Measurements from ENCODE around the gene SLC17A8. TPM values are rescaled to one million over a fixed set of nuclear protein-coding genes. Genes with fewer than 3 reads are reported as not detected.
"Not testable (repeated sequence)": the region's sequence is repeated elsewhere in the genome, so short reads cannot be mapped to it uniquely, and the experiment has no call there.

Gene SLC17A8
- total RNA-seq: not detected

- Histone ChIP-seq H3K9me3 (no peaks in the 10 kb centered on the region), H3K4me1 (no peaks in the 10 kb centered on the region), H3K4me3 (no peak within 1 kb of the TSS), H3K27ac (no peak within 1 kb of the TSS), H3K27me3 (peaks cover 0 to 35% (median 0%) of the 10 kb centered on the region in 4 donors), H3K36me3 (no peaks in the 10 kb centered on the region)
- intact Hi-C loops (cut with DNase I): no loop called here
- DNase-seq: no peak
- WGBS, 2 donors: 12 to 19% methylated on average over 10 to 13 of the region's 13 CpGs
- TF ChIP-seq CTCF (IDR thresholded peaks at IDR 0.05) (no peak), POLR2A (IDR thresholded peaks at IDR 0.05) (no peak)
These were observed at the start of gene SLC17A8 for GRCh38 chr12:100356644-100357223. TSS of gene SLC17A8 (plus strand) at chr12:100357074. CDS start at chr12:100357392, 318 bp downstream.

GRCh38 chr12:100308138-100308537, 48.7 kb upstream of the SLC17A8 start:
- H3K27ac ChIP-seq; H3K4me3 ChIP-seq; DNase-seq; H3K27me3 ChIP-seq; H3K4me1 ChIP-seq; H3K9me3 ChIP-seq; intact Hi-C loops (cut with DNase I): not testable (repeated sequence)
- WGBS, 2 donors: 92 to 96% methylated on average over 5 of the region's 5 CpGs
- peaks cover 0 to 54% (median 9%) of the 10 kb centered on the region in 3 donors for H3K36me3 ChIP-seq

GRCh38 chr12:100311317-100311716, 45.6 kb upstream of the SLC17A8 start:
- no peak overlapping the region for H3K27ac ChIP-seq
- TF ChIP-seq POLR2A (IDR thresholded peaks at IDR 0.05) (no peak), CTCF (IDR thresholded peaks at IDR 0.05) (no peak)
- peaks cover 0 to 59% (median 7%) of the 10 kb centered on the region in 3 donors for H3K36me3 ChIP-seq
- H3K27me3 ChIP-seq: no peaks in the 10 kb centered on the region
- H3K4me3 ChIP-seq: no peak overlapping the region
- H3K9me3 ChIP-seq: no peaks in the 10 kb centered on the region
- no peak for DNase-seq
- H3K4me1 ChIP-seq: no peaks in the 10 kb centered on the region
- intact Hi-C loops (cut with DNase I): no loop called here
- 89 to 91% methylated on average over 1 of the region's 1 CpG for WGBS, 2 donors

GRCh38 chr12:100317371-100317770, 39.5 kb upstream of the SLC17A8 start:
- H3K36me3 ChIP-seq: peaks cover 0 to 91% (median 9%) of the 10 kb centered on the region in 3 donors
- H3K9me3 ChIP-seq: no peaks in the 10 kb centered on the region
- DNase-seq: no peak
- WGBS, 2 donors: 89 to 98% methylated on average over 2 of the region's 2 CpGs
- H3K4me3 ChIP-seq: no peak overlapping the region
- TF ChIP-seq POLR2A (IDR thresholded peaks at IDR 0.05) (no peak), CTCF (IDR thresholded peaks at IDR 0.05) (no peak)
- intact Hi-C loops (cut with DNase I): no loop called here
- no peak overlapping the region for H3K27ac ChIP-seq
- H3K27me3 ChIP-seq: no peaks in the 10 kb centered on the region
- H3K4me1 ChIP-seq: no peaks in the 10 kb centered on the region

GRCh38 chr12:100324498-100324897, 32.4 kb upstream of the SLC17A8 start:
- Histone ChIP-seq H3K4me3 (no peak overlapping the region), H3K36me3 (peaks cover under 1 to 91% (median 2%) of the 10 kb centered on the region in 3 donors), H3K27me3 (no peaks in the 10 kb centered on the region), H3K9me3 (no peaks in the 10 kb centered on the region), H3K4me1 (no peaks in the 10 kb centered on the region), H3K27ac (no peak overlapping the region)
- no peak for TF ChIP-seq CTCF (IDR thresholded peaks at IDR 0.05)
- intact Hi-C loops (cut with DNase I): no loop called here
- no peak for DNase-seq

- intact Hi-C loops (cut with DNase I): no loop called here
- Histone ChIP-seq H3K4me1 (no peaks in the 10 kb centered on the region), H3K36me3 (peaks cover 7 to 91% (median 10%) of the 10 kb centered on the region in 3 donors), H3K27ac (no peak overlapping the region), H3K4me3 (no peak overlapping the region), H3K9me3 (no peaks in the 10 kb centered on the region), H3K27me3 (no peaks in the 10 kb centered on the region)
- no peak for DNase-seq
- no peak for TF ChIP-seq CTCF (IDR thresholded peaks at IDR 0.05)
- TF ChIP-seq POLR2A (IDR thresholded peaks at IDR 0.05): no peak
These were observed 30.7 kb upstream of the SLC17A8 start for GRCh38 chr12:100326208-100326607.
